GM12874 (cell line): ENCODE results near the gene BTRC.

Source experiments
- CTCF ChIP-seq: IDR thresholded peaks from 2 replicates; pipeline ENCODE4 v1.5.1; 2011; ENCODE audit warnings: low read depth, mild to moderate bottlenecking, control low read depth, low read length, moderate library complexity; ENCODE audit not compliant: insufficient read depth

The BTRC gene

GRCh38 chr10:101513733-101514132 is 159.8 kb downstream of the BTRC start:
- no peak for TF ChIP-seq CTCF

DNA sequence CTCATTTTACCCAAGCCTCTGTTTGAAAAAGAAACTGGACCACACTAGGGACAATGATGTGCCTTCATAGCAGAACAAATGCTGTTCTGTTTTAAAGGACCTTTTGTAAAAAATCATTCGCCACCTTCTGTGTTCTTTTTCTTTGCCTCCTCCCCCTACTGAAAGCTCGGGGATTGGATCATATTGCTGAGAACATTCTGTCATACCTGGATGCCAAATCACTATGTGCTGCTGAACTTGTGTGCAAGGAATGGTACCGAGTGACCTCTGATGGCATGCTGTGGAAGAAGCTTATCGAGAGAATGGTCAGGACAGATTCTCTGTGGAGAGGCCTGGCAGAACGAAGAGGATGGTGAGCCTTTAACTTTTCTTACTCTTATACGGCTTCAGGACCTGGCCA is 171.9 kb downstream of the BTRC start:
- TF ChIP-seq CTCF: no peak

- no peak for TF ChIP-seq CTCF
Measured at GRCh38 chr10:101529207-101529606, 175.2 kb downstream of the BTRC start.

DNA sequence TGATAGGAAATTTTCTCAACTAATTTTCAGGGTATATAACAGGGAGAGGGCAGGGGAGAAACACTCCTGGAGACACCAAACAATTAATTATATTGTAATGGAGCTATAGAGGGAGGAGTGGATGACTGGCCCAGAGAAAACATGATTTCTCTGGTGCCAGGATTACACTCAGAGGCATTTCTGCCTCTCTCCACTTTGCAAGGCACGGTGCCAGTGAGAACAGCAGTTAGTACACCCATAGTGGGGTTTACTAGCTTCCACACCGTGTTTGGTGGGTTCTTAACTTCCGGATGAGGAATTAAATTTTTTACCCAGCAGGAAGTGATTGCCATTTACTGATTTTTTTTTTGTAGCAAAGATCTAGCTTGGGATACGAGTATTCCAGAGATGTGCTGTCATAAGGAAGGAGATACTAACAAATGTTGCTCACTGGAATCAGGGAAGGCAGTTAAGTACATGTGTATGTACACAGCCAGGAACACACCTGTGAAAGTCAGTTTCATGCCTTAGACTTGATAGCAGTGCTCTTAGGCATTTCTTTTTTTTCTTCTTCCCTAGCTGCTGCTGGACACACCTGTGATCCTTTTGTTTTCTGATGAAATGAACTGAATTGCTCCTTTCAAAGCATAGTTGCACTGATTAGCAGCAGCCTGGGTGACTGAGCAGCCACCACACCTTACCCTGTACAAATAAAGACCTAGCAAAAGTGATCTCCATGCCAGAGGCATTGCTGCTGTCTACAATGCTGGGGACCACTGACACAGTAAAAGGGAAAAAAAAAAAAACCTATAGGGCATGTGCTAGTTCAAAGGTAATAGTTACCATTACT is 176.0 kb downstream of the BTRC start:
- TF ChIP-seq CTCF: no peak

DNA sequence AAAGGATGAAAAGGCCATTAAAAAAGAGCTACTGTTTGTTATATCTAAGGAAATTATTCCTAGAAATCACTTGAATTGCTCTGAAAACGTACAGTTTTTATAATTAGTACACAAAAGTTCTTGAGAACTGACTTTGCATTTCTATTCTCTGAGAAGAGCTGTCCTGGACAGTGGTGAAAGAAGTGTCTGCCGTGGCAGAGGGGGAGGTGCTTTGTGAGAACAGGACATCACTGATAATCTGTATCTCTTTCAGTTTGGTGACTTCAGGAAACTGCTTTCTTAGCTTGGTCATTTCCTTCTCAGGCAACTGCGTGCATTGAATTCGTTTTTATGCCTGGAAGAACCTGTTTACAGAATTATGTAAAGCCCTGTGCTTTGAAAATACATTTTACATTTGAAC is 182.0 kb downstream of the BTRC start:
- no peak for TF ChIP-seq CTCF

DNA sequence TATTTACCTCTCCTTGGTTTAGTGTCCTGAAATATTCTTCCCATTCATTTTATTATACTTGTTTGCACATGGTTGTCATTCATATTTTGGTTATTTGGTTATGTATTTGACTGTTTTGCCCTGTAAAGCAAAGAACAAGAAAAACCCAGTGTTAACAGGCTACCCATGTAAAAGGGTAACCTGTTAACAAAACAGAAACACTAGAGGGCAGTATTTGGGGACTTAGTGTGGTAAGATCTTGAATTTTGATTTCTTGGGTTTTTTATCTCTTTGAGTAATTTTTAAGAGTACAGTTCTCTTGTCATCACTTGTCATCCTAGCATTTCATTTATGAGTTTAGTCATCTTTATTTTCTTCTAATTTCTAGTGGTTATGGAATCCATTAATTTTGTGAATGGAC is 182.8 kb downstream of the BTRC start:
- peak; percentile 46 for TF ChIP-seq CTCF

DNA sequence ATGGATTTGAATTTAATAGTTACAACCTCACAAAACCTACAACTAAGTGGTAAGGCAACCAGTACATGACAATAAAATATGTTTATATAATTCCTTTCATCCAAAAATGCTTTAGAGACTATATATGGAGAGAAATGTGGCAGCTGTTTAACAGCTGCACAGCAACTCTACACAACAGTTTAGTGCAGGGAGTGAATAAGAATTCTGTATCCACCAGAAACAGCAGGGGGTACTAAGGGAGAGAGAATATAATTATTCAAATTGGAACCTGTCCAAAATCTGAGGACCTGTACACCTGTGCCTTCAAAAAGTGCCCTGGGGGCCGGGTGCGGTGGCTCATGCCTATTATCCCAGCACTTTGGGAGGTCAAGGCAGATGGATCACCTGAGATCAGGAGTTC is 184.5 kb downstream of the BTRC start:
- TF ChIP-seq CTCF: no peak

DNA sequence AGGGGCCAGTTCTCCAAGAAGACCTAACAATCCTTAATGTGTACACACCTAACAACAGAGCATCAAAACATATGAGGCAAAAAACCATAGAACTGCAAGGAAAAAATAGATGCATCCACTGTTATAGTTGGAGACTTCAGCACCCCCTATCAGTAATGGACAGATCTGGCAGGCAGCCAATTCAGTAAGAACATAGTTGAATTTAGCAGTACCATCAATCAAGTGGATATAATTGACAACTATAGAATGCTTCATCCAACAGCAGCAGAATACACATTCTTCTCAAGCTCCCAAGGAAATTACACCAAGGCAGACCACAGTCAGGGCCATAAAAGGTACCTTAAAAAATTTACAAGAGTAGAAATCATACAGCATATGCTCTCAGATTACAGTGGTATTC is 191.9 kb downstream of the BTRC start:
- no peak for TF ChIP-seq CTCF
